SK-N-SH treated with all-trans-retinoic acid at 6 μM for 48 hours (cell line): ENCODE measurements around the gene ERCC2.

ENCODE experiments used
- ARNTL ChIP-seq: fragments of 450-650 bp; formaldehyde crosslinking; IDR thresholded peaks from 2 replicates; pipeline ENCODE4 v1.5.0; 2020; ENCODE audit warnings: low read depth, mild to moderate bottlenecking, moderate library complexity, borderline replicate concordance
- CSRNP3 ChIP-seq: fragments of 250-450 bp; sonication (Bioruptor Pico); IDR thresholded peaks from 2 replicates; pipeline ENCODE4 v1.5.1; 2021; ENCODE audit warnings: mild to moderate bottlenecking, moderate library complexity
- GLIS3 ChIP-seq: fragments of 250-450 bp; sonication (Bioruptor Pico); IDR thresholded peaks from 2 replicates; pipeline ENCODE4 v1.5.0; 2020; ENCODE audit warnings: mild to moderate bottlenecking, moderate library complexity
- ISL1 ChIP-seq: fragments of 250-450 bp; sonication (Bioruptor Pico); IDR thresholded peaks from 2 replicates; pipeline ENCODE4 v2.1.2; 2022; ENCODE audit warnings: mild to moderate bottlenecking, moderate library complexity
- PATZ1 ChIP-seq: fragments of 250-450 bp; sonication (Bioruptor Pico); IDR thresholded peaks from 2 replicates; pipeline ENCODE4 v1.8.0; 2020; ENCODE audit warnings: mild to moderate bottlenecking, moderate library complexity, borderline replicate concordance
- RARB ChIP-seq: fragments of 250-450 bp; sonication (Bioruptor Pico); IDR thresholded peaks from 2 replicates; pipeline ENCODE4 v1.8.0; 2021; ENCODE audit warnings: mild to moderate bottlenecking, moderate library complexity
- SNAI2 ChIP-seq: fragments of 250-450 bp; sonication (Bioruptor Pico); IDR thresholded peaks from 2 replicates; pipeline ENCODE4 v1.5.0; 2020; ENCODE audit warnings: mild to moderate bottlenecking, moderate library complexity
- TSHZ2 ChIP-seq: fragments of 250-450 bp; sonication (Bioruptor Pico); IDR thresholded peaks from 2 replicates; pipeline ENCODE4 v1.5.0; 2020; ENCODE audit warnings: mild to moderate bottlenecking, moderate library complexity
- ZFP3 ChIP-seq: fragments of 250-450 bp; sonication (Bioruptor Pico); IDR thresholded peaks from 2 replicates; pipeline ENCODE4 v1.5.0; 2020; ENCODE audit warnings: mild to moderate bottlenecking, moderate library complexity
- ZFP30 ChIP-seq: fragments of 450-650 bp; formaldehyde crosslinking; IDR thresholded peaks from 2 replicates; pipeline ENCODE4 v1.5.0; 2022; ENCODE audit warnings: mild to moderate bottlenecking, moderate library complexity
- ZNF565 ChIP-seq: fragments of 450-650 bp; formaldehyde crosslinking; conservative IDR thresholded peaks from 2 replicates; pipeline ENCODE4 v1.5.0; 2020; ENCODE audit warnings: low read depth, mild to moderate bottlenecking, moderate library complexity
- ZNF8 ChIP-seq: fragments of 450-650 bp; formaldehyde crosslinking; IDR thresholded peaks from 2 replicates; pipeline ENCODE4 v1.5.0; 2020; ENCODE audit warnings: mild to moderate bottlenecking, moderate library complexity

- no peak for TF ChIP-seq ZFP30
- TF ChIP-seq PATZ1: no peak
- no peak for TF ChIP-seq ZFP3
- no peak for TF ChIP-seq ISL1 (CRISPR knock-in tag)
- no peak for TF ChIP-seq ARNTL (CRISPR knock-in tag)
- TF ChIP-seq ZNF565 (CRISPR knock-in tag): no peak
- no peak for TF ChIP-seq CSRNP3
- no peak for TF ChIP-seq GLIS3 (CRISPR knock-in tag)
- no peak for TF ChIP-seq RARB (CRISPR knock-in tag)
- no peak for TF ChIP-seq ZNF8 (CRISPR knock-in tag)
- no peak for TF ChIP-seq TSHZ2 (CRISPR knock-in tag)
- no peak for TF ChIP-seq SNAI2 (CRISPR knock-in tag)
Measured at GRCh38 chr19:45333609-45334303, 36.6 kb downstream of the ERCC2 start.
